Calu3 (cell line): Measurements from ENCODE around the gene ST6GALNAC6. TPM values are rescaled to one million over a fixed set of nuclear protein-coding genes. Genes with fewer than 3 reads are reported as not detected.

Experiments
- BruUV-seq: library from RNA; stranded (reverse); fragments of 400-500 nt; replicated peaks from 2 replicates; lab custom pipeline; 2021; lab: Mats Ljungman, UMichigan
- CTCF ChIA-PET: fragments of 300-600 bp; sonication (Branson Sonifier 250); formaldehyde crosslinking; loops from one replicate; lab custom pipeline; 2022; ENCODE audit warnings: antibody characterized with exemption; lab: Charles Lee
- DNase-seq: peaks from one replicate; pipeline ENCODE4 v3.0.0; 2022
- H3K27ac Mint-ChIP-seq: one replicate; pipeline ENCODE4 v1.8.0; 2022; ENCODE audit warnings: mixed read lengths; ENCODE audit not compliant: unreplicated experiment
- H3K27me3 Mint-ChIP-seq: one replicate; pipeline ENCODE4 v1.8.0; 2022; ENCODE audit warnings: mixed read lengths; ENCODE audit not compliant: unreplicated experiment
- H3K36me3 Mint-ChIP-seq: one replicate; pipeline ENCODE4 v1.8.0; 2022; ENCODE audit warnings: mild to moderate bottlenecking, moderate library complexity, mixed read lengths; ENCODE audit not compliant: insufficient read depth, unreplicated experiment
- H3K4me1 Mint-ChIP-seq: one replicate; pipeline ENCODE4 v1.8.0; 2022; ENCODE audit warnings: mild to moderate bottlenecking, low read depth, mixed read lengths; ENCODE audit not compliant: unreplicated experiment
- H3K4me3 Mint-ChIP-seq: one replicate; pipeline ENCODE4 v1.8.0; 2022; ENCODE audit warnings: mild to moderate bottlenecking, low read depth, moderate library complexity, mixed read lengths; ENCODE audit not compliant: unreplicated experiment
- H3K9me3 Mint-ChIP-seq: one replicate; pipeline ENCODE4 v1.8.0; 2022; ENCODE audit warnings: low read depth, mixed read lengths; ENCODE audit not compliant: unreplicated experiment
- intact Hi-C: fragments of 100-400 bp; cut with micrococcal nuclease; formaldehyde crosslinking; loops from one replicate; pipeline ENCODE4 v1.10.0; 2022; ENCODE audit not compliant: unreplicated experiment
- total RNA-seq: library from RNA; stranded (reverse); gene quantifications from 2 replicates; pipeline ENCODE4 v1.2.3, GENCODE V29; 2022
- TF ChIP-seq, protein P1 (sequence below): fragments of 200-600 bp; IDR thresholded peaks from one replicate; pipeline ENCODE4 v1.8.0; 2022; ENCODE audit warnings: antibody characterized with exemption; ENCODE audit not compliant: unreplicated experiment

The ST6GALNAC6 gene
- total RNA-seq, 1 experiment from 2014 or later: 9.1 TPM

DNA sequence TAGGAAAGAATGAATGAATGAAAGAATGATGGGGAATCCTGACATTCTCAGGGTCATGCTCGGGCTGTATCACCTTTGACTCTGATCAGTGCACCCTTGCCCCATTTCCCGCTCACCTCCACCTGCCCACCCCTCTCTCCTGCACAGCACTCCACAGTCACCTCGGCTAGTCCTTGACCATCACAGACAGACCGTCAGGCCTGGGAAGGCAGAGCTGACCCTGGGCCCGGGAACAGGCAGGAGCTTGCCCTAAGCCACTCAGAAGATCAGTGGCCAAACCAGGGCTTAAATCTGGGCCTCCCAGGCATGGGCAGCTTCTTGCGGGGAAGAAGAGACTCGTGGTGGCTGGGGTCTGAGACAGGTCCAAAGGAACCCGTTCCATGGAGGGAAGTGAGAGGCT is 3.6 kb downstream of the ST6GALNAC6 start:
- Mint-ChIP-seq H3K9me3 (peaks cover 3% of the 10 kb centered on the region), H3K4me1 (peaks cover 2% of the 10 kb centered on the region), H3K4me3 (no peak overlapping the region), H3K27me3 (no peaks in the 10 kb centered on the region), H3K36me3 (peaks cover 23% of the 10 kb centered on the region), H3K27ac (no peak overlapping the region)
- CTCF ChIA-PET: no interaction called here
- intact Hi-C loops: no loop called here
- DNase-seq: no peak
- BruUV-seq: no TSS peak
- TF ChIP-seq, protein P1, sequence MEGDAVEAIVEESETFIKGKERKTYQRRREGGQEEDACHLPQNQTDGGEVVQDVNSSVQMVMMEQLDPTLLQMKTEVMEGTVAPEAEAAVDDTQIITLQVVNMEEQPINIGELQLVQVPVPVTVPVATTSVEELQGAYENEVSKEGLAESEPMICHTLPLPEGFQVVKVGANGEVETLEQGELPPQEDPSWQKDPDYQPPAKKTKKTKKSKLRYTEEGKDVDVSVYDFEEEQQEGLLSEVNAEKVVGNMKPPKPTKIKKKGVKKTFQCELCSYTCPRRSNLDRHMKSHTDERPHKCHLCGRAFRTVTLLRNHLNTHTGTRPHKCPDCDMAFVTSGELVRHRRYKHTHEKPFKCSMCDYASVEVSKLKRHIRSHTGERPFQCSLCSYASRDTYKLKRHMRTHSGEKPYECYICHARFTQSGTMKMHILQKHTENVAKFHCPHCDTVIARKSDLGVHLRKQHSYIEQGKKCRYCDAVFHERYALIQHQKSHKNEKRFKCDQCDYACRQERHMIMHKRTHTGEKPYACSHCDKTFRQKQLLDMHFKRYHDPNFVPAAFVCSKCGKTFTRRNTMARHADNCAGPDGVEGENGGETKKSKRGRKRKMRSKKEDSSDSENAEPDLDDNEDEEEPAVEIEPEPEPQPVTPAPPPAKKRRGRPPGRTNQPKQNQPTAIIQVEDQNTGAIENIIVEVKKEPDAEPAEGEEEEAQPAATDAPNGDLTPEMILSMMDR: no peak

DNA sequence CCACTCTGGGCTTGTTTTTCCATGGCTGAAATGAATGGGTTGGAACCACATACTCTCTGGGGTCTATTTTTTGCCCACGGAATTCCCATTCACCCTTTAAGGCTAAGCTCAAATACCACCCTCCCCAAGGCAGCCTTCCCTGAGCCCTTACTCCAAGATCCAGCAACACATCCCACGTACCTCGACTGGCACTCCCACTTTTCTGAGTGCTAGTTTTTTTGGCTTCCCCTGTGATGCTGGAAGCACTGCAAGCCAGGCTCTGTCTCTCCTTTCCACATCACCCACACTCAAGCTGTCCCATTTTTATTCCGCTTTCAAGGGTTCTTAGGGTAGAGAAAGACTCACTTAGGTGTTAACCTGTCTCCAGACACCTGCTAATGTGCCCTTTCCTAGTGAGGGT is 6.0 kb downstream of the ST6GALNAC6 start:
- BruUV-seq: no TSS peak
- peaks cover 16% of the 10 kb centered on the region for H3K36me3 Mint-ChIP-seq
- H3K4me3 Mint-ChIP-seq: no peak overlapping the region
- CTCF ChIA-PET: no interaction called here
- intact Hi-C loops: no loop called here
- peaks cover 3% of the 10 kb centered on the region for H3K9me3 Mint-ChIP-seq
- no peak for DNase-seq
- H3K27me3 Mint-ChIP-seq: no peaks in the 10 kb centered on the region
- no peaks in the 10 kb centered on the region for H3K4me1 Mint-ChIP-seq
- TF ChIP-seq, protein P1: no peak
- H3K27ac Mint-ChIP-seq: no peak overlapping the region

DNA sequence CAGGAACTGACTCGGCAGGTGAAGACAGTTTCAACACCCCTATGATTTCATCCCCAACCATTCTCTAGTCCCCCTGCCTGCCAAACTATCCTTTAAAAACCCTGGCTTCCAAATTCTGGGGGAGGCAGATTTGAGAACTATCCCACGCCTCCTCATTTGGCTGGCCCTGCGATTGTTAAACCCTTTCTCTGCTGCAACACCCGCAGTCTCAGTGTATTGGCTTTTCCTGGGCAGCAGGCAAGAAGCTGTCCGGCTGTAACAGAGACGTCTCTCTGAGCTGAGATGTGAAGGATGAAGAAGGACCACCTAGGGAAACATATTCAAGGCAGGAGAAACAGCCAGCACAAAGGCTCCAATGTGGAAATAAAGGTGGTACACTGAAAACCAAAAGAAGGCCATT is 6.6 kb downstream of the ST6GALNAC6 start:
- CTCF ChIA-PET: no interaction called here
- intact Hi-C loops: no loop called here
- H3K9me3 Mint-ChIP-seq: peaks cover 3% of the 10 kb centered on the region
- H3K4me3 Mint-ChIP-seq: no peak overlapping the region
- no peak for DNase-seq
- TF ChIP-seq, protein P1: no peak
- no peak overlapping the region for H3K27ac Mint-ChIP-seq
- no peaks in the 10 kb centered on the region for H3K4me1 Mint-ChIP-seq
- BruUV-seq: no TSS peak
- H3K36me3 Mint-ChIP-seq: peaks cover 13% of the 10 kb centered on the region
- no peaks in the 10 kb centered on the region for H3K27me3 Mint-ChIP-seq

DNA sequence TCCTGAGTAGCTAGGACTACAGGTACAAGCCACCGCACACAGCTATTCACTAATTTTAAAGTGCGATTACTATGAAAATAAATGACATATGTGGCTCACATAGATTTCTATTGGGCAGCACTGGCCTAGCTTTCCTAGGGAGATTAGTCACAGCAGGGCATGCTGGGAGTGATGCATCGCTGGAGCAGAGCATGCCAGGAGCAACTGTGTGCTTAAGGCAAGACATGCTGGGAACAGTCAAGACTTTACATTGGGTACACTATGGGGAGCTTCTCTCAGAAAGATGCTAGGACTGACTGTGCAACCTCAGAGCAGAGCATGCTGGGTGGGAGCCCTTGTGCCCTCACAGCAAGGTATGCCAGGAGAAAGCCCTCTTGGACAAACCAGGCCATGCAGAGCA is 9.3 kb downstream of the ST6GALNAC6 start:
- no peak for DNase-seq
- Mint-ChIP-seq H3K27ac (no peak overlapping the region), H3K4me1 (no peaks in the 10 kb centered on the region), H3K27me3 (no peaks in the 10 kb centered on the region), H3K4me3 (no peak overlapping the region), H3K9me3 (peaks cover 3% of the 10 kb centered on the region), H3K36me3 (peaks cover 15% of the 10 kb centered on the region)
- intact Hi-C loops: no loop called here
- CTCF ChIA-PET: interaction anchor here (0.5 to 0.8 kb wide), 2 partner anchors 13 to 76 kb away, joined by 3 to 4 read pairs; no protein-coding TSS in a partner anchor
- TF ChIP-seq, protein P1: no peak
- no TSS peak for BruUV-seq
